Mesendoderm (in vitro differentiated cells): ENCODE results near the gene RBMXL2.

Source experiments
- DNase-seq: peaks from one replicate; pipeline ENCODE4 v3.0.0; 2013
- H2AK5ac ChIP-seq: 2 replicates; pipeline ENCODE4 v1.6.1; 2013; ENCODE audit warnings: low read length, inconsistent platforms
- H2BK120ac ChIP-seq: 2 replicates; pipeline ENCODE4 v1.6.1; 2013; ENCODE audit warnings: low read depth, mild to moderate bottlenecking, low read length, moderate library complexity, mixed read lengths
- H2BK15ac ChIP-seq: replicated peaks from 2 replicates; pipeline ENCODE4 v1.6.1; 2013; ENCODE audit warnings: low read depth, mild to moderate bottlenecking, moderate library complexity
- H2BK5ac ChIP-seq: 2 replicates; pipeline ENCODE4 v1.6.1; 2013; ENCODE audit warnings: low read length, inconsistent platforms
- H3K18ac ChIP-seq: 2 replicates; pipeline ENCODE4 v1.6.1; 2013; ENCODE audit warnings: mild to moderate bottlenecking, low read length, mixed read lengths
- H3K23ac ChIP-seq: one replicate; pipeline ENCODE4 v1.6.1; 2013; ENCODE audit warnings: low read length
- H3K27ac ChIP-seq: 2 replicates; pipeline ENCODE4 v1.5.1; 2013; ENCODE audit warnings: low read depth, mild to moderate bottlenecking, inconsistent platforms, low read length, moderate library complexity
- H3K27me3 ChIP-seq: 2 replicates; pipeline ENCODE4 v1.6.1; 2013; ENCODE audit warnings: low read length, control low read depth, mild to moderate bottlenecking, inconsistent platforms; ENCODE audit not compliant: insufficient read depth, poor library complexity
- H3K36me3 ChIP-seq: 2 replicates; pipeline ENCODE4 v1.6.1; 2013; ENCODE audit warnings: low read length, inconsistent platforms; ENCODE audit not compliant: control insufficient read depth, insufficient read depth
- H3K4ac ChIP-seq: one replicate; pipeline ENCODE4 v1.6.1; 2013; ENCODE audit warnings: low read depth, mild to moderate bottlenecking, low read length, moderate library complexity
- H3K4me1 ChIP-seq: 2 replicates; pipeline ENCODE4 v1.6.1; 2013; ENCODE audit warnings: low read depth, low read length, inconsistent platforms; ENCODE audit not compliant: control insufficient read depth
- H3K4me2 ChIP-seq: 2 replicates; pipeline ENCODE4 v1.6.1; 2013; ENCODE audit warnings: low read length
- H3K4me3 ChIP-seq: 2 replicates; pipeline ENCODE4 v1.5.1; 2013; ENCODE audit warnings: mild to moderate bottlenecking, low read length
- H3K56ac ChIP-seq: one replicate; pipeline ENCODE4 v1.6.1; 2013; ENCODE audit warnings: low read length
- H3K79me1 ChIP-seq: 2 replicates; pipeline ENCODE4 v1.6.1; 2013; ENCODE audit warnings: low read length, inconsistent platforms
- H3K79me2 ChIP-seq: 2 replicates; pipeline ENCODE4 v1.6.1; 2013; ENCODE audit warnings: mild to moderate bottlenecking, low read length; ENCODE audit not compliant: control insufficient read depth, insufficient read depth
- H3K9ac ChIP-seq: 2 replicates; pipeline ENCODE4 v1.6.1; 2013; ENCODE audit warnings: low read length, inconsistent platforms
- H4K5ac ChIP-seq: one replicate; pipeline ENCODE4 v1.6.1; 2013; ENCODE audit warnings: low read length
- H4K8ac ChIP-seq: one replicate; pipeline ENCODE4 v1.6.1; 2013; ENCODE audit warnings: low read depth, mild to moderate bottlenecking, control low read depth, low read length, moderate library complexity
- WGBS: extraction: QIAGEN DNeasy Blood & Tissue Kit; methylation state at CpG from one replicate; pipeline ENCODE4 v1.1.7; 2013; ENCODE audit warnings: low lambda C conversion rate, missing lambda C conversion rate; ENCODE audit not compliant: insufficient coverage; ENCODE audit errors: extremely low coverage; 5-methylcytosine and 5-hydroxymethylcytosine counted together

RBMXL2 gene

DNA sequence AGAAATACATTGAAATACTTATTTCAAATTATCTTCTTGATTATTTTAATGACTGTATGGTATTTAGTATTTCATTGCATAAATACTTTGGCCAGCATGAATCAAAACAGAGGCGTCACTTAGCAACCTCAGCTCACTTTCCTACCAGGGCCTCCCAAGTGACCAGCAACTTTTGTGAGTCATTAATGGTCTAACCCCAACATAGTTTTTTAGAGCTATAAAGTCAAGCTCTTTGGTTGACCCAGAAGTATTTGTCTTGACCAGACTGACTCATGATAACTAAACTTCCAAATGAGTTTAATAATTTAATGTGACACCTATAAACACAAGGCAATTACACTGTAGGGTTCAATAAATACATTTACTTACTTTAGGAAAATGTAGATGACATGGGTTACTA, 27.9 kb upstream of the RBMXL2 start:
- H3K4me3 ChIP-seq = no peak overlapping the region
- H2AK5ac ChIP-seq = no peak overlapping the region
- no peaks in the 10 kb centered on the region for H3K36me3 ChIP-seq
- H3K4ac ChIP-seq = no peak overlapping the region
- no peaks in the 10 kb centered on the region for H3K79me1 ChIP-seq
- no peak overlapping the region for H3K56ac ChIP-seq
- H2BK120ac ChIP-seq = no peak overlapping the region
- WGBS = no CpG with 5 or more reads among the region's 1 CpG
- H4K8ac ChIP-seq = no peak overlapping the region
- H3K18ac ChIP-seq = no peak overlapping the region
- no peak for DNase-seq
- H3K4me2 ChIP-seq = no peak overlapping the region
- no peak overlapping the region for H4K5ac ChIP-seq
- no peak overlapping the region for H3K23ac ChIP-seq
- H2BK15ac ChIP-seq = no peak overlapping the region
- no peaks in the 10 kb centered on the region for H3K79me2 ChIP-seq
- H3K4me1 ChIP-seq = no peaks in the 10 kb centered on the region
- no peak overlapping the region for H3K9ac ChIP-seq
- no peak overlapping the region for H3K27ac ChIP-seq
- no peak overlapping the region for H2BK5ac ChIP-seq
- H3K27me3 ChIP-seq = no peaks in the 10 kb centered on the region

- Histone ChIP-seq H3K36me3 (no peaks in the 10 kb centered on the region), H3K79me2 (no peaks in the 10 kb centered on the region), H3K23ac (no peak overlapping the region), H3K18ac (no peak overlapping the region), H3K4ac (no peak overlapping the region), H3K27me3 (no peaks in the 10 kb centered on the region), H2BK5ac (no peak overlapping the region), H2BK15ac (no peak overlapping the region), H3K4me1 (no peaks in the 10 kb centered on the region), H3K27ac (no peak overlapping the region), H3K9ac (no peak overlapping the region), H4K5ac (no peak overlapping the region), H3K56ac (no peak overlapping the region), H3K4me2 (no peak overlapping the region), H2BK120ac (no peak overlapping the region), H3K4me3 (no peak overlapping the region), H4K8ac (no peak overlapping the region), H3K79me1 (no peaks in the 10 kb centered on the region), H2AK5ac (no peak overlapping the region)
- no CpG with 5 or more reads among the region's 2 CpGs for WGBS
- DNase-seq = no peak
These were observed 26.3 kb upstream of the RBMXL2 start for GRCh38 chr11:7062534-7062933.

DNA sequence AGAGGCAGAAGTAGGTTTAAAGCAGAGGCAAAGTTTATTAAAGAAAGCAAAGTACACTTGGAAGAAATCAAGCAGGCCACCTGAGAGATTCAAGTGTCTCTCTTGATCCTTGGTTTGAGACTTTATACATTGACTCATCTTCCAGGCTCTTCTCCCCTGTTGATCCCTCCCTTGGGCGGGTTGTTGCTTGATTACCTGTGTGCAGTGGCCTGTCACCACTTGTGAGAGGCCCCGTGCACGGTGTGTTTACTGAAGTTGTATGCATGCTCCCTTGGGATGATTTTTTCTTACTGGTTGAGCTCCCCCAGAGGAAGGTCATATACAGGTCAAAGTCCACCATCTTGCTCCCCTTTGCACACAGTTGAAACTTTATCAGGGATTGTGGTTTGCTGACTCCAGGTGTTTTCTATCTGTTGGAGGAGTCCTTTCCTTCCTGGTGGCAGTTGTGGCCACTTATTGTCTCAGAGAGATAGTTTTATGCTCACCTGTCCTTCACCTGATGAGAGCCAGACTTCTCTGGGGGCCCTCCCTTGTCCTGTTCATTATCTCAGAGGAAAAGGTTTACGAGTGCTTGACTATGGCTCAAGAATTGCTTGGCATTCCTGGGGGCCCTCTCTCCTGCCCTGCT, 16.3 kb upstream of the RBMXL2 start:
- no peak overlapping the region for H3K4ac ChIP-seq
- WGBS = no CpG with 5 or more reads among the region's 4 CpGs
- no peaks in the 10 kb centered on the region for H3K27me3 ChIP-seq
- no peak overlapping the region for H3K27ac ChIP-seq
- H4K8ac ChIP-seq = no peak overlapping the region
- no peak overlapping the region for H3K23ac ChIP-seq
- no peak overlapping the region for H3K9ac ChIP-seq
- H3K79me2 ChIP-seq = no peaks in the 10 kb centered on the region
- no peak for DNase-seq
- no peak overlapping the region for H3K18ac ChIP-seq
- H3K4me2 ChIP-seq = no peak overlapping the region
- H3K4me3 ChIP-seq = no peak overlapping the region
- H3K4me1 ChIP-seq = no peaks in the 10 kb centered on the region
- no peak overlapping the region for H2BK120ac ChIP-seq
- no peak overlapping the region for H3K56ac ChIP-seq
- H2BK5ac ChIP-seq = no peak overlapping the region
- H3K36me3 ChIP-seq = no peaks in the 10 kb centered on the region
- H2AK5ac ChIP-seq = no peak overlapping the region
- H3K79me1 ChIP-seq = no peaks in the 10 kb centered on the region
- no peak overlapping the region for H2BK15ac ChIP-seq
- no peak overlapping the region for H4K5ac ChIP-seq

GRCh38 chr11:7077101-7077500, 11.7 kb upstream of the RBMXL2 start:
- H3K36me3 ChIP-seq = no peaks in the 10 kb centered on the region
- no peak overlapping the region for H3K56ac ChIP-seq
- no peak overlapping the region for H2BK15ac ChIP-seq
- H2BK5ac ChIP-seq = no peak overlapping the region
- no peak overlapping the region for H3K18ac ChIP-seq
- H3K79me2 ChIP-seq = no peaks in the 10 kb centered on the region
- peak; percentile 19 for DNase-seq
- no peak overlapping the region for H3K4me2 ChIP-seq
- whole genome bisulfite sequencing = no CpG with 5 or more reads among the region's 16 CpGs
- H3K79me1 ChIP-seq = no peaks in the 10 kb centered on the region
- H3K4me1 ChIP-seq = no peaks in the 10 kb centered on the region
- no peak overlapping the region for H2BK120ac ChIP-seq
- H4K8ac ChIP-seq = no peak overlapping the region
- no peak overlapping the region for H3K27ac ChIP-seq
- H3K9ac ChIP-seq = no peak overlapping the region
- H3K27me3 ChIP-seq = no peaks in the 10 kb centered on the region
- H3K4me3 ChIP-seq = no peak overlapping the region
- H3K4ac ChIP-seq = no peak overlapping the region
- H4K5ac ChIP-seq = no peak overlapping the region
- no peak overlapping the region for H2AK5ac ChIP-seq
- H3K23ac ChIP-seq = no peak overlapping the region

DNA sequence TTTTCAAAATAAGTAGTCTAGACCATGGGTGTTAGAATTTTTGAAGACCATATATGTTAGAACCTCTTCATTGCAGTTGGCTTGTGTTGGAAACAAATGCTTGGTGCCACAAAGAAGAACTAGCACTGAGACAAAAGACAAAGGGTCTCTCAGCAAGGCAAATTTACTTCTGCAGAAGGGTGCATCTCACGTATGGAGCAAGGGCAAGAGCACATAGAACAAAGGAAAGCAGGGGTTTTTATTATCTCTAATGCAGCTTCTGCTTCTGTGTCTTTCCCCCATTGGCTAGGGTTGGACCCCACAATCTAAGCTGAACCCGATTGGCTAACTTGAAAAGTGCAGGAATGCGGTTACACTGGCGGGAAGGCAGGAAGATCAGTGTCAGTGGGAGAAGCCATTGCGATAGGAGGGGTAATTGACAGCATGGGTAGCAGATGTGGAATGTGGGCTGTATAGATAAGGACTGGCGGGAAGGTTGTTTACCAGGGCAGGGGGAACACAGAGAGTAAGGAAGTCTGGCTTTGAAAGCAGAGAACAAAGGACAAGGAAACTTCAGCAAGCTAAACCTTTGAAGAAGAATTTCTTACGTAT, 9.2 kb upstream of the RBMXL2 start:
- H2BK120ac ChIP-seq = no peak overlapping the region
- no peak overlapping the region for H3K18ac ChIP-seq
- no peaks in the 10 kb centered on the region for H3K79me2 ChIP-seq
- WGBS = no CpG with 5 or more reads among the region's 7 CpGs
- H3K4ac ChIP-seq = no peak overlapping the region
- H4K8ac ChIP-seq = no peak overlapping the region
- no peak overlapping the region for H2BK15ac ChIP-seq
- H3K27me3 ChIP-seq = no peaks in the 10 kb centered on the region
- no peaks in the 10 kb centered on the region for H3K36me3 ChIP-seq
- H3K27ac ChIP-seq = no peak overlapping the region
- H2AK5ac ChIP-seq = no peak overlapping the region
- H3K23ac ChIP-seq = no peak overlapping the region
- H3K4me1 ChIP-seq = no peaks in the 10 kb centered on the region
- no peak overlapping the region for H3K4me3 ChIP-seq
- no peak overlapping the region for H3K56ac ChIP-seq
- DNase-seq = peak; percentile 32
- H3K9ac ChIP-seq = no peak overlapping the region
- no peak overlapping the region for H2BK5ac ChIP-seq
- H3K4me2 ChIP-seq = no peak overlapping the region
- H4K5ac ChIP-seq = no peak overlapping the region
- no peaks in the 10 kb centered on the region for H3K79me1 ChIP-seq

- Histone ChIP-seq H4K5ac (no peak overlapping the region), H3K9ac (no peak overlapping the region), H3K36me3 (no peaks in the 10 kb centered on the region), H2BK15ac (no peak overlapping the region), H3K27ac (no peak overlapping the region), H3K4me2 (no peak overlapping the region), H3K4me1 (no peaks in the 10 kb centered on the region), H3K23ac (no peak overlapping the region), H3K4me3 (no peak overlapping the region), H3K18ac (no peak overlapping the region), H3K27me3 (no peaks in the 10 kb centered on the region), H3K79me2 (no peaks in the 10 kb centered on the region), H2AK5ac (no peak overlapping the region), H2BK5ac (no peak overlapping the region), H3K56ac (no peak overlapping the region), H2BK120ac (no peak overlapping the region), H3K4ac (no peak overlapping the region), H4K8ac (no peak overlapping the region), H3K79me1 (no peaks in the 10 kb centered on the region)
- WGBS = no CpG with 5 or more reads among the region's 4 CpGs
- DNase-seq = no peak
These were observed 7.9 kb upstream of the RBMXL2 start for GRCh38 chr11:7080900-7081299.
